ENCODE results near the gene MICAL2.

Gene MICAL2

DNA sequence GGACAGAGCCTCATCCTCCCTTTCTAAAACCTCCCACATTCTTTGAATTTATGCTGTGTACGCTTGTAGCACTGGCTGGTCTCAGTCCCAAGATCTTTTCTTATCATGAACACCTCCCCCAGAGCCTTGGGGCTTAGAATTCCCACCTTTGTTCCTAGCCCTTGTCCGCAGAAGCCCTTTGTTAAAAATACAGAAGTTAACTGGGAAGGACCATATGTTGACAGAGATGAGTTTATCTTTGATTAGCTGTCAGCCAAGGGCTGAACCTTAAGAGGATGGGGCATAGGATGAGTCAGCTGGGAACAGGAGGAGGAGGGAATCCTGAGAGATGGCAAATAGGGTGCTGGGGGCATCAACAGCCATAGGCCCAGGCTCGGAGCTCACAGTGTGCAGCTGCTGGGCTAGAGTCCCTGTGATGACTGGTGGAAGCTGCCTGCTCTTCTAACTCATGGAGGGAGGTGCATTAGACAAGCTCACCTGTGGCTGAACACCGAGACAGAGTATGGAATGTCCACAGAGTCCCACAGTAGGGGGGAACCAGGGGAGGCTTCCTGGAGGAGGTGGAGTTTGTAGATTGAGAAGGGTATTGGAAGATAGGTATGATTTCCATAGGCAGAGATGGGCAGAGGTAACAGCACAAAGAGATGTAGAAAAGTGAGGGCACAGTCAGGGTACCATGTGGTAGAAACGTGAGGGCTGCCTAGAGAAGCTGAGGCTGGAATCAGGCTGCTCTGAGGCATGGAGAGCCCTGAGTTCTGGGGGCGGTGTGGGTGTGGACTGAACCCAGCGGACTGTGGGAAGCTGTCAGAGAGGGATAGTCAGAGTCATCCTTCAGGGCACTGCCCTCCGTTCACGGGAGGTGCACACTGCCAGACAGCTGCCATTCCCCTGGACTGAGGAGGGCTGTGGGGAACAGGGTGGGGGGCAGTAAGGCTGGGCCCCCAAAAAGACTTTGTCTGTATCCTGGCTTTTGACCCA lies 9.9 kb downstream of the MICAL2 start:
- no peak for DNase-seq

DNA sequence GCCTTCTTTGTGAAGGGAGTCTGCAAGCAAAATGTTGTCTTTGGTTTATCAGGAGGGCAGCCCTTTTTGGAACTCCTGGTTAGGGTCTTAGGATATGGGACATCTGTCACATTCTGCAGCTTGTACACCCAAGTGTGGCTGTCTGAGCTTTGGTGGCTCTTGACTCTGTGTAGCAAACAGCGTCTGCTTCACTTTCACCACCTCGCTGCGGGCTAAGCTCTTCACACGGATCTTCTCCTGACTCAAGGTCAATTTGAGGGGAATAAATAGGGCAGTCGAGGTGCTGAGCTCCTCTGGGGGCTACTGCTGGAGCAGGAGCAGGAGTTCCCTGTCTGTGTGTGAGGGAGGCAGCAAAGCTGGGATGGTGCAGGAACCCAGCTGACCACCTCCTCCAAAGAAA lies 10.6 kb downstream of the MICAL2 start:
- no peak for DNase-seq

DNA sequence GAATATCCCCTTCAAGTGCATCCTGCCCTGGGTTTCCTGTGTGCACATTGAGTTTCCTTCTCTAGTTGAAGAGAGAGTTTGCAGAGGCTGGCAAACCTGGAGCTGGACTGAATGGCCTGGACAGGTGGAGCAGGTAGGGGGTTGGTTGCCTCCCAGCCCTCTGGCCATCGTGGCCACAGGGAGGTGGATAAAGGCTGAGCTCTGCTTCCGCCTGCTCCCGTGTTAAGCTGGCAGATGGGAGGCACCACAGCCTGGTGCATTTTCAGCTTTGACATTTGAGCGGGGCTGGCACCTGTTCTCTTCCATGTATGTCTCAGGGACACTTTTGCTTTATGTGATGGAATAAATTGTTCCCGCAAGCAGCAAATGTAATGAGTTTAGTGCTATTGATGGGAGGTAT lies 11.1 kb downstream of the MICAL2 start:
- no peak for DNase-seq

GRCh38 chr11:12122083-12122482 lies 11.7 kb downstream of the MICAL2 start:
- DNase-seq, result no peak

GRCh38 chr11:12123273-12123672 lies 12.9 kb downstream of the MICAL2 start:
- no peak for DNase-seq

GRCh38 chr11:12123799-12124198 lies 13.4 kb downstream of the MICAL2 start:
- DNase-seq, result no peak

DNA sequence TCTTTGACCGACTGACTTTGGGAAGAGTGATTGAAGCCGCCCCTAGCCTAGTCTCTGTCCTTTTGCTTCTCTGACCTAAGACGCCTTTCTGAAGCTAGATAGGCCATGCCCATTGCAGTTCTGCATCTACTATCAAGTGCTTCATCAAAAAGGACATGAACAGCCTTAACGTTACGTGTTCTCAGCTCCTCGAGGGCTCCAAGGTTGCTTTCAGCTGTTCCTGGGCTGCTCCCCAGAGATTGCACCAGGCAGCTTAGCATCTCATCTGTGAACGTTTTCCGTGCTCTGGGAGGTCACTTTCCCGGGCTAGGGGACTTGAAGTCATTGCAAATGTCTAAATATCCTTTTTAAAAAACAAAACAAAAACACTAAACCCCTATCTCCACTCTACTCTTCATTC lies 13.9 kb downstream of the MICAL2 start:
- DNase-seq, result no peak

GRCh38 chr11:12125609-12126149 lies 15.3 kb downstream of the MICAL2 start:
- DNase-seq, result no peak

DNA sequence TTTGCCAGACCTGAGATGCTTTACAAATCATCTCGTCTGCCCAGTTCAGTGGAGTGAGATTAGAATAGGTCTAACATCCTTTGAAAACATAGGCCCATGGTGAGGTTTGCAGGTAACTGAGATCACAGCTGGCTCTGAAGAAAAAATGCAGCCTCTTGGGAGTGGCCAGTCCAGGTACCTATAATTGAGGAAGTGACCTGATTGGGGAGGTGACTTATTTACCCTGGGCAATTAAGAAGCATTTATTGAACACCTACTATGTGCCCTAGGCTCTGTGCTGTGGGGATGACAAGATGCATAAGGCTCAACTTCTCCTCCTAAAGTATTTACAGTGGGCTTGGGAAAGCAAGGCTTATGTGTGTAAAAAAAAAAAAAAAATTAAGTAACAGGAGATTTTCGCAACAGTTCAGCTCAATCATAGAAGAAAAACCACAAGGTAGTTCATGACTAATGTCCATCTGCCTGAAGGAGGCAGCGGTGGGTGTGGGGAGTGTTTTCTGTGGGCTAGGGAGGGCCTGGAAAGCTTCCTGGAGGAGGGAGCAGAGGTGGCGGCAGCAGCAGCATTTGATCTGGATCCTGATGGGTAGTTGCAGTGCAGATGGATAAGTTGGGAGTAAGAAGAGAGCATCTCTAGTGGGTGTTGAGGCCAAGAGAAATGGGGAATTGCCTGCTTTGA lies 16.1 kb downstream of the MICAL2 start:
- DNase-seq, result no peak

DNA sequence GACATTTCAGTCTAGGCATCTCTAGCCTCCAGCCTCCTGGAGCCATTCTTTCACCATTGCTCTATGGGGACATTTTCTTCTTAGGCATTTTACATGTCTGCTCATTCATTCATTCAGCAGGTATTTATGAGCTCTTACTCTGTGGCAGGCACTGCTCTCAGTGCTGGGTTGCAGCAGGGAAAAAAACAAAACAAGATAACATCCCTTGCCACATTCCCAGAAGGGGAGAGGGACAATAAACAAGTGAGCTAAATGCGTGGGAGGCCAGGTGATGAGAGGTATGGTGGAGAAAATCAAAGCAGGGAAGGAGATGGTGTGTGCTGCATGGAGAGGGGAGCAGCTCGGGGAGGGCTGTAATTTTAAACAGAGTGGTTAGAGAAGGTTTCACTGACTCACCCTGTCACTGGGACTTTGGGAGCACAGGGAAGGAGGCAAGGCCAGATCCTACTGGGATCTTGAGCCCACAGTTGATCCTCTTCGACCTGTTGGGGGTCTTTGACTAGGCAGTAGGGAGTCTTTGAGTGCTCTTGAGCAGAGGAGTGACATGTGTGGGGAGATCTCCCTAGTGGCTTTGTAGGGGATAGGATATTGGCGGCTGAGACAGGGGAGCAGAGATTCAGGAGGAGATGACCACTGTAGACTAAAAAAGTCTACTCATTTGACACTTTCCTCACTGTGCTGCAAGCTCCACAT lies 17.0 kb downstream of the MICAL2 start:
- DNase-seq, result no peak

DNA sequence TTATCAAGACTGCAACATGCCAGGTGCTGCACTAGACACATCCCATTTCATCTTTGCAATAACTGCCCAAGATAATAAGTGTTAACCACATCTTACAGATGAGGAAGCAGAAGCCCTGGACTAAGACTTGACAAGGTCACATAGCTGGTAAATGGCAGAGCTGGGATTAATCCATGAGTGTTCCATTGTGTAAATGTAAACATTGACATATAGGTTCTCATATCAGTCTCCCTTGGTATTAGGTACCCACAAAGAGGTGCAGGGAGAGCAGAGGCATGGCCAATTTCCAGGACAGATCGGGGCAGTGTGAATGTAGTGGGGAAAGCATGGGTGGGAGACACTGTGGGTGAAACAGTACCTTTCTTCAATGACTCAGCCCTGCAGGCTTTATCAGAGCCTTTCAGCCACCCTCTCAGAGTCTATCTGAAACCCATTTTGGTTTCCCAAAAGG lies 17.9 kb downstream of the MICAL2 start:
- DNase-seq, result no peak

- no peak for DNase-seq
Measured at GRCh38 chr11:12129227-12129626, 18.8 kb downstream of the MICAL2 start.

DNA sequence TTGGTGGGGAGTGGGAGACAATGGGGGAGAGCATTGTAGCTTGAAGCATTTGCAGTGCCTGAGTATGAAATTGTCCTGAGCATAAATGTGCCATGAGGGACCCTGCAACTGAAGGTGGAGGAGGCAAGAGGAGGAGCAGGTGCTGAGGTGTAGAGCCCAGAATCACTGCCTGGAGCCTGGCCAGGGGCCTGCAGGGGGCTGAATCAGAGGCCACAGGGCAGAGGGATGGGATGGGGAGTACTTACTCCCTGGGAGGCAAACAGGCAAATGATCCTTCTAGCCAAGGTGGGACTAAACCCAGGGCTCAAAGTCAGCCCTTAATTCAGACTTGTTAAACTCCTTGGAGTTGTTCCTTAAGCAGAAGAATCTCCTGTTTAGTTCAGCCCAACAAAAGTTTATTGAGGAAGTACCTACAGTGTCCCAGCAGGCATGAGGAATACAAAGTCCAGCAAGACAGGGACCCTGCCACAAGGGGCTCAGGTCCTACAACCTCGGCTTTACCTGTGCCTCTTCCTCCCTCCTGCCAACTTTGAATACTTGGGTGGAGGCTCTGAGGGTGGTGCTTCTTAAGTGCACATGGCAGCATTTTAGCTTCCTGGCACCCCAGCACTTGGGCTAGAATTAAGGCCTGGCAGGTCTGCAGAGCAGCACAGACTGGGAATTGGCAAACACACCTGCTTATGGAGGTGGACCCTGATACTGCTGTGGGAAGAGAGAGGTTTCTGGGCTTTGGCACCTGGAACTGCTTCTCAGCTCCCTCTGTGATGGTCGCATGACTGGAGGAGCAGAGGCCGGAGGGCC lies 20.0 kb downstream of the MICAL2 start:
- DNase-seq, result no peak

DNA sequence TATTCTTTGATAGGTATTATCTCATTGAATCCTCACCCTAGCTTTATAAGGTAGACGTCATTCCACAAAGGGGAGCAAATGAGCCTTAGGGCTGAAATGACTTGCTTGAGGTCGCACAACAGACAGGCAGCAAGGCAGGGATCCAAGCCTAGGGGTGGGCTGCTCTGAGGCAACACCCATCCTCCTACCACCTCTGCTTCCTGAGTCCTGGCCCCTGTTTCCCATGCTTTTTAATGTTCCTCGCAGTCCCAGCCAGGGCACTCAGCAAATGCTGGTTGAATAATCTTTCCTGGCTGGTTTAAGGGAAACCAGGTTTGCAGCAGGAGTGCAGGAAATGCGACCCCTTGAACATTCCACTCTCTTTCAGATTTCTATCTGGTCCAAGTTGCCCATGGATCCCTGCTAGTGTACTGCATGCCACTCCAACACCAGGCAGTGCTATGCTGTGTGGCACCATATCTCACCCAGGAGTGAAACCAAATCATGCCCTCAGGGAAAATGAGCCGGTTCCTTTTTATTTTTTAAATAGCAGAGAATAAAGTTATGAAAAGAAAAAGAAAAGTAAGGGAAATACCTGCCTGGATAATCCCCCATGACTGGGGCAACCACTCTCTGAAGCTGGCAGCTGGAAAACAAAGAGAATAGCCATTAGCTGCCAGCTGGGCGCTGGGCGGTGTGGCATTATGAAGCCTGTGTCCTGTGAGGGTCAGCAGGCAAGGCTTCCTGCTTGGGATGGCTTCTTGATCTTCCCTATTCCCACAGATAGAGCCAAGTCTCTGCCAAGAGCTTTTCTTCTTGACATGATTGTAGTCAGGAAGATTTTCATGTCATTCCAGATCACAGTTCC lies 21.8 kb downstream of the MICAL2 start:
- DNase-seq, result no peak

GRCh38 chr11:12132790-12133145 lies 22.4 kb downstream of the MICAL2 start:
- no peak for DNase-seq

DNA sequence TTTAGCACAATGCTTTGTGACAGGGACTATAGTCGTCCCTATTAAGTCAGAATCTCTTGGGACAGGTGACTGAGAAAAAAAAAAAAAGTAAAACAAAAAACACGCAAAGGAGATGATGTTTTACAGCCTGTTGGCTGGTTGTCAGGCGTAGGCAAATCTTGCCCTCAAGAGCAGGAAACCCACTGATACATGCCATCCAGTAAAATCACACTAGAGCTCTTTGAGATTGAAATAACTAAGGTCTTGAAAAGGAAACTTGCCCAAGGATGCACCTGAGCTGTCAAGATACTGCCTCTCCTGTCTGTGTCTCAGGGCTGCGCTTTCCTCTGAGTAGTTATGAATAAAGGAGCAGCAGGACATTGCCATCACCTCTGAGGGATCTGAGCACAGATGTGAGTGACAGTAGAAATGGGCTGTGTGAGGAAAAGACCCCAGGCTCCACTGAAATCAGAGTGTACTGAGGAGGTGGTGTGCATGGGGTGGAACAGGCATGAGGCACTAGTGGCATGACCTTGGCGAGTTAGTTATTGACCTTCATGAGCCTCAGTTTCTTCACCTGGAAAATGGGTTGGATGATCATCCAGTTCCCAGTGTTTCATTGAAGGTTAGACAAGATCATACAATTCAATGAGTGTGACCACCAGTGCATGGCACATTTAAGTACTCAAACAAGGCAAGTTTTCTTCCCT lies 23.3 kb downstream of the MICAL2 start:
- DNase-seq, result no peak

- no peak for DNase-seq
Measured at GRCh38 chr11:12134236-12134585, 23.8 kb downstream of the MICAL2 start.

GRCh38 chr11:12135185-12135584 lies 24.8 kb downstream of the MICAL2 start:
- DNase-seq, result no peak

DNA sequence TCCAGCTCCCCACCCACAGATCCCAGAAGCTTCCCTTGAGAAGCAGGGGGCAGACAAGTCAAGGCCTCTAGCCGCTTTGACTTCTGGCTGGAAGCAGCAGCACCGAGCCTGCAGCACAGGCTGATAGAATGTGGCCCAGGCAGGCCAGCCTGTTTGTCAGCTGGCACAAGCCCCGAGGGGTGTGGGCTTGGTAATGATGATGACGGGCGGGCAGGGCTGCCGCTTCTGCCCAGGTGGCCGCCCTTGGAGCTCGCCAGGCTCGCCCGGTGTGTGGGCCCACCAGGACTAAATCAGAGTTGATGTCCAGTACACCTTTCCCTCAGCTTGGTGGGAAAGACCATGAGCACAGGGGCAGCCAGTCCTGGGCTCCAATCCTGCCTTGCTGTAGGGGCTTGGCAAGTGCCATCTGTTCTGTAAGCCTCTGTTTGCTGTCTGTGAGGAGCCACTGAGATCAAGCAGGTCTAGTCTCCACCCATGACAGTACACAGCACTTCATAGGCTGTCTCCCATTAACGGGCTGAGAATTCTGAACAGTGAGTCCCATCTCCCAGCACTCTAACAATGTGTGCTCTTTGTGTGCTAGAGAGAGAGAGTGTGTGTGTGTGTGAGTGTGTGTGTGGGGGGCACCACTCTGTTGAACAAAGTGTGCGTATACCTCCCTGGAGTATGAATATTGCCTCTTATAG lies 26.8 kb downstream of the MICAL2 start:
- no peak for DNase-seq
